ENCODE measurements around the gene USP24.

Gene USP24

DNA sequence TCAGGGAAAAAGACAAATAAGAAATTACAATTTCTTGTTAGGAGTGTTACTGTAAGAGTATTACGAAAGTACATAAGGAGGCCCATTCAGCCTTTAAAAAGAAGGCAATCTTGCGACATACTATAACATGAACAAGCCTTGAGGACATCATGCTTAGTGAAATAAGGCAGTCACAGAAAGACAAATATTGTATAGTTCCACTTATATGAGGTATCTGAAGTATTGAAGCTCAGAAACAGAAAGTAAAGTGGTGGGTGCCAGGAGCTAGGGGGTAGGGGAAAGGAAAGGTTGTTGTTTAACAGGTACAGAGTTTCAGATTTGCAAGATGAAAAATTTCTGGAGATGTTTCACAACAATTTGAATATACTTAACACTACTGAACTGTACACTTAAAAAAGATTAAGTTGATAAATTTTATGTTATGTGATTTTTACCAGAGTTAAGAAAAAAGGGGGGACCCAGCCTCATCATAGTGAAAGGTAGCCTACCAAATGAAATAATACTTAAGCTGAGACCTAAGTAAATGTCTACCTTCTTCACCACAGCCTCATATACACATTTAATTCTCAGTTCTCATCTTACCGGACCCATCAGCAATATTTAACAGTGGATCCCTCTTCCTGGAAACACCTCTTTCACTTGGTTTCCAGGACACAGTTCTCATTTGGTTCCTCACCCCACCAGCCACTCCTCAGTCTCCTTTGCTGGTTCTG lies 19.5 kb downstream of the USP24 start:
- DNase-seq = no peak

DNA sequence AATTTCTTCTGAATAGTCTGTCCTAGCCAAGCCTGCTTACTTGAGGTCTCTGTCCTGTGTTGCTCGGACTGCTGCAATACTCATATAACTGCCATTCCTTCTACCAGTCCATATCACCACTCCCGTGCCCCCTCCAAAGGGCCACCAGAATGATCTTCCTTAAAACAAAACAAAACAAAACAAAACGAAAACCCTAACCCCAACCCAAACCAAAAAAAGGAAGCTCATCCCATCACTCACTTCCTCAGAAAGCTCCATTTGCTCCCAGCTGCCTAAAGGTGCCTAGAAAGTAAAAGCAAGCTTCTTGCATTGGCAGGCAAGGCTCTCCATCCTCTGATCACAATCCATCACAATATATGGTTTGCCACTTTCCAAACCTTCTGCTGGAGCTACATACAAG lies 20.3 kb downstream of the USP24 start:
- DNase-seq = no peak

DNA sequence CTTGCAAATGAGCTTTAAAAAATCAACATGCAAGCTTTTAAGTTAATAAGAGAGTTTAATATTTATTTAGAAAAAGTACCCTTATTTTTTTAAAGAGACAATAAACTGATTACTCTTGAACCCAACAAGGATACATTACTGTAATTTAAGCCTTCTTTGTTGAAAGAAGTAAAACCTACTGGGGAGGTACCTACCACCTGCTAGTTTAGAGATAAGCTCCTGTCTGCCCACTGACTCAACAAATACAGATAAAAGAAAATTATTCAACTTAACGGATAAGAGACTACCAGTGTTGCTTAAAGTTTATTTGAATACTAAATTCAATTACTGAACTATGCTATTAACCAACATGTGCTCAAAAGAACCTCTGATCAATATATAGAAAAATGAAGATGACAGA lies 23.1 kb downstream of the USP24 start:
- DNase-seq = no peak

DNA sequence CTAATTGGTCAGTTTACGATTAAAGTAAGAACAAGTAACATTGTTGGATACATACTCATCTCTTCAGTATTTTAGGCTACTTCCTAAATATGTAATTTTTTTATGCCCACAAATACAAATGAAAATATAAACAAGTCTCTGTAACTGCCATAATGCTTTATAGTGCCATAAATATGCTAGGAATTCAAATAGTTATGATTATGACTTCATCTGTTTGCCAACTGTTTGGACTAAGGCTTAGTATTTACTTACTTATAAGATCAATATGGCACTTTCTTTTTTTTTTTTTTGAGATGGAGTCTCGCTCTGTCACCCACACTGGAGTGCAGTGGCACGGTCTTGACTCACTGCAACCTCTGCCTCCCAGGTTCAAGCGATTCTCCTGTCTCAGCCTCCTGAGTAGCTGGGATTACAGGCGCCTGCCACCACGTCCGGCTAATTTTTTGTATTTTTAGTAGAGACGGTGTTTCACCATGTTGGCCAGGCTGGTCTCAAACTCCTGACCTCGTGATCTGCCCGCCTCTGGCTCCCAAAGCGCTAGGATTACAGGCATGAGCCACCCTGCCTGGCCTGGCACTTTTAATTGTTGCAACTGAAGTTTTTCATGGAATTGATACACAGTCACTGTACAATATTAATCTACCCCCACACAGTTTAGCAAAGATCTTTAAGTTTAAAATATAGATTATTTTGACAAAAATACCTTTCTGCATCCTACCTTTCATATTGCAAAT lies 23.8 kb downstream of the USP24 start:
- peak; percentile 74 for DNase-seq

DNA sequence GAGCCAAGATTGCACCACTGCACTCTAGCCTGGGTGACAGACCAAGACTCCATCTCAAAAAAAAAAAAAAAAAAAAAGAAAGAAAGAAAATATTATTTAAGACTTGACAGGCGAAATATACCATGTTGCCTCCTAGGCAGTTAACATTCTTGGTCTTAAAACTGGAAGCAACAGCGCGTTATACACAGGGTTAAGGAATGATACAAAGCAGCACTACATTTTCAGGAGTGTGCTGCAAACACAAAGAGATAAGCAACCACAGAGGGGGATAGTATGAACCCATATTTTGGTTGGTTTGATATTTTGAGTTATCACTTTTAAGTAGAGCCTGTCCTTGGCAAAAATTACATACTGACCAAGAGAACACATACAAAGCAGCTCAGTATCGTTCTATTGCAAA lies 25.1 kb downstream of the USP24 start:
- no peak for DNase-seq

DNA sequence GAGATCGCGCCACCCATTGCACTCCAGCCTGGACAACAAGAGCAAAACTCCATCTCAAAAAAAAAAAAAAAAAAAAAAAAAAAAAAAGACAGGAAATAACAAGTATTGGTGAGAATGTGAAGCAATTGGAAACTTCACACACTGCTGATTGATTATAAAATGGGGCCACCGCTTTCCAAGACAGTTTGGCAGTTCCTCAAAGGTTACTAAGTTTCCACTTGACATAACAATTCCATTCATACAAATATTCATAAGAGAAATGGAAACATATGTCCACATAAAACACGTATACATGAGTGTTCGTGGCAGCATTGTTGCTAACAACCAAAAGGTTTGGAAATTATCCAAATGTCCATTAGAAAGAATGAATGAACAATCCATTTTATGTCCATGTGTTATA lies 26.3 kb downstream of the USP24 start:
- DNase-seq = no peak

DNA sequence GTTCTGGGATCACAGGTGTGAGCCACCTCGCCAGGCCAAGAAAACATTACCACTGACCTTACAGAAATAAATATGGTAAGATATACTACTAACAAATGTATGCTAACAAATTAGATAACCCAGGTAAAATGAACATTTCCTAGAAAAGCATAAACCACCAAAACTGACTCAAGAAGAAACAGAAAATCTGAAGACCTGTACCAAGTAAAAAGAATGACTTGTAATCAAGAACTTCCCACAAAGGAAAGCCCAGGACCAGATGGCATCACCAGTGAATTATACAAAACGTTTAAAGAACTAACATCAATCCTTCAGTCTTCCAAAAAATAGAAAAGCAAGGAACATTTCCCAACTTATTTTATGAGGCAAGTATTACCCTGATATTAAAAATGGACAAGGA lies 29.3 kb downstream of the USP24 start:
- DNase-seq = no peak

DNA sequence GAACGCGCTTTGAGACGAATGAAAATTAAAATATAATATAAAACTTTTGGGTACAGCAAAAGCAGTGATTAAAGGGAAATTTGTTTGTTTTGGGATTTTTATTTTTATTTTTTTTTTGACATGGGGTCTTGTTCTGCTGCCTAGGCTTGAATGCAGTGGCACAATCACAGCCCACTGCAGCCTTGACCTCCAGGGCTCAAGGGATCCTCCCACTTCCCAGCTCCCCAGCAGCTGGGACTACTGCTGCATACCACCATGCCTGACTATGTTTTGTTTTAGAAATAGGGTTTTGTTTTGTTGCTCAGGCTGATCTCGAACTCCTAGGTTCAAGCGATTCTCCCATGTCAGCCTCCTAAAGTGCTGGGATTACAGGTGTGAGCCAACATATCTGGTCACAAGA lies 30.3 kb downstream of the USP24 start:
- DNase-seq = no peak

DNA sequence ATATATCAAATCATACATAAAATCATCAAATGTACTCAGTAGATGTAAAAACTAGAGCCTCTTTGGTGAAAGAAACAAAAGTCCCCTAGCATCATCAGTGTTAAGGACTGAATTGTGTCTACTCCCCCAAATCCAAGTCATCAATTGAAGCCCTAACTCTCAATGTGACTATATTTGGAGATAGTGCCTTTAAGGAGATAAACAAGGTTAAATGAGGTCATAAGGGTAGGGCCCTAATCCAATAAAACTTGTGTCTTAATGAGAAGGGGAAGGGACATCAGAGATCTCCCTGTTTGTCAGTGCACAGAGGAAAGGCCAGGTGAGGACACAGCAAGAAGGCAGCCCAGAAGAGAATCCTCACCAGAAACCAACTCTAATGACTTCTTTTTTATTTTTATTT lies 33.5 kb downstream of the USP24 start:
- no peak for DNase-seq

DNA sequence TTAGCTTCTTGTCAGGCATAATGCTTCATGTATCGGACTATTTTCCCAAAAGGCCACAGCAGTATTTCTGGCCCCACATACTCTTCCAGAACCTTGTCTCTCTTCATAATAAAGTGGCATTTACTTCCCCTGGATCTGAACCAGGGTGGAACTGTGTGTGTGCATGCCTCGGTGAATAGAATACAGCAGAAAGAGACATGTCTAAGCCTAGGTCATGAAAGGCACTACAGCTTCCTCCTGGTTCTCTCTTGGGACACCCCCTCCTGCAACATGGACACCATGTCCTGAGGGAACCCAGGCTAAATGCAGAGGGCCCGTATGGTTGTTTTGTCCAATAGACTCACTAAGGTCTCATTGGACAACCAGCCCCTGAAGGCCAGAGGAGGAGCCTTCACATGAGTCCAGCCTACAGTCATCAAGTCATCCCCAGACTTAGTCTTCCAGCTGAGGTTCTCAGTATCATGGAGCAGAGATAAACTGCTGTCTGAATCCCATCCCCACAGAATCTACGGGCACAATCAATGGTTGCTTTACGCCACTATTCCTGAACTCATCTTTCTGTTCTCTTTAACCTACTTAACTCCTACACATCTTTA lies 35.0 kb downstream of the USP24 start:
- DNase-seq = no peak

DNA sequence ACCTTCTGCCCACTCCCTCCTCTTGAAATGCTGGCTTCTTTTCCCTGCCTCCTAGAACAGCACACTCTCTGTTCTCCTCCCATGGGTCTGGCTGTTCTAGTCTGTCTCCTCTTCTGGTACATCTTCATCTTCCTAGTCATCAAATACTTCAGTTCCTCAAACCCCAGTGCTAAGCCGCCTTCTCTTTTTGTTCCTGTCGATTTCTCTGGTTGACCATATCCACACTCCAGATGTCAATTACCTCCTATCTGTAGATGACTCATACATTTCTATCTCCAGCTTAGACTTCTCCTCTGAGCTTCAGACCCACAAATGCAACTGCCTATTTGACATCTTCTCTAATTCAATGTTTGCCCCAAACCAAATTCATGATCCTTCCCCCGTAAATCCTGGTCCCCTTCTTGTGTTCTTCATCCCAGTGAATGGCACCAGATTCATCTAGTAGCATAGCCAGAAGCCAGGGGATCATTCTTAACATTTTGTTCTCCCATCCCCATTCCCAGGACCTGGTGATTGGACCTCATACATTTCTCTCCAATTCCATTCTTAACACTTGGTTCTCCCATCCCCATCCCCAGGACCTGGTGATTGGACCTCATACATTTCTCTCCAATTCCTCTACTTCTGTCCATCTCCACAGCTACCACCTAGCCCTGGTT lies 35.9 kb downstream of the USP24 start:
- DNase-seq = peak; percentile 16

DNA sequence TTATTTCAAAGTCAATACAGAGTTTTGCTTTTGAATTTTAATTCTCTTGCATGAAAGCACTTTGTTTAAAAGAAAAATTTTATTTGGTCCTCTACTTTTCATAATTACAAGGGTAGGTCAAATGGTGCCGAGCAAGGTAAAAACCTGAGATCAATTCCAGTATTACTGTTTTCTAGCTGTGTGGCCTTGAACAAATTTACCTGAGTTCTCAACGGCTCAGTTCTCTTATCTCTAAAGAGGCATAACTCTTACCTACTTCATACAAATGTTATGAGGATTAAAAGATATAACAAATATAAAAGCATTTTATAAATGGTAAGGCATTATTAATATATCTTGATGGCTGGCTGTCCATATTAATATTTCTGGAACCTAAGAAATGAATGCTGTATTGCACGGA lies 42.5 kb downstream of the USP24 start:
- no peak for DNase-seq

DNA sequence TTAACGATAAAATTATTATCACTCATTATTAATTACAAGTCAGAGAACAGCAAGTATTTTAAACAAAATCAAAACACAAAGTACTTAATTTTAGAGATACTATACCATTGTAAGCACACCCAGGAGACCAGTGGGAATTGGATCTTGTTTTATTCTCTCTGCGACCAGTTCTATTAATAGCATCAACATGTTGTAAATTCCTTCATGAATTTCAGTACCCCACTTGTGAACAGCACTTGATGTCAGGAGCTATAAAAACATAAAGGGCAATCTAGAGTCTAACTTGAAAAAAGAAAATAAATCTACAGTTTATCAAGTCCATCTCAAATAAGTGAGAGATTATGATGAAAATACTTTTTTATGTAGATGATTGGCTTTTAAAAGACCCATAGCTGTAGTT lies 42.9 kb downstream of the USP24 start:
- peak; percentile 31 for DNase-seq

DNA sequence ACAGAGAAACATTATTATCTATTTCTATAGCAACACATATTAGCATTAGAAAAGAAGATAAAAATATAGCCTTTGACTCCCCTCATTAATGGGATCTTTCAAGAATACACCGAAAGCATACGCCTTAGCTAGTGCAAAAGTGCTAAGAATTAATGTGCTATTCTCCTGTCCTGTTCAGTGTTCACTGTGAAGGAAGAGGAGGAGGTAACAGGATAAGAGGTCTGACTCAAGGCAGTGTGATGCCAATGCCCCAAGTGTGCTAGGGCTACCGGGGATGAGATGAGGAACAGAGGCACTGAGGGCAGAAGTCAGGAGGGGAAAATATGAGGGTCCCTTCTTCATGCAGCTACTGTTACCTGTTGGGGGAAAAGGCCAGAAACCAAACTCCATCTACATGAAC lies 43.5 kb downstream of the USP24 start:
- no peak for DNase-seq

DNA sequence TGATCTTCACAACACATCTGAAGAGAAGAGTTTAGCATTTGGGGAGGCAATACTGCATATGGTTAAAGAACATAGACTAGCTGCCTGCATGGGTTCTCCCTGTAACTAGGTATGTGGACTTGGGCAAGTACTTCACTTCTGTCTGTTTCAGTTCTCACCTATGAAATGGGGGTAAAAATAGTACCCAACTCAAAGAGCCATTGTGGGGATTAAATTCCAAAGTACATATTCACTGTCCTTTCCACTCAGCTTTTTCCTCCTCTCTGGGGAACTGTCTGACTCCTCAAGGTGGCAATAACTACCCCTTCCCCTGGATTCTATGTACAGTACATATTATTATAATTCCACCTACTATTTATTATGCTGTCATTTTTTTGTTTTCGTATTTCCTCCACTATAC lies 44.7 kb downstream of the USP24 start:
- DNase-seq = no peak

DNA sequence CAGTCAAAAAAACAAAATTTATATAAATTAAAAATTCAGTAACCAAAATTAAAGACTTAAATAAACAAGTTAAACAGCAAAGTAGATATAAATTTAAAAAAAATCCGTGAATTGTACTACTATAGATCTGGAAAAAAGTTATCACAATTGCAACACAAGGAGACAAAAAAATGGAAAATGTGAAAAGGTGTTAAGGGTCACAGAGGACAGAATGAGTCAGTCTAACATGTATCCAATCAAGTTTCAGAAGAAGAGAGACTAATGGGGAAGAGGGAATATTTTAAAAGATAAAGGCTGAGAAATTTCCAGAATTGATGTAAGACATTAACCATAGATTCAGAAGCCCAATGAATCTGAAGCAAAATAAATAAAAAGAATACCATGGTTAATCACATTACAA lies 46.0 kb downstream of the USP24 start:
- DNase-seq = no peak

DNA sequence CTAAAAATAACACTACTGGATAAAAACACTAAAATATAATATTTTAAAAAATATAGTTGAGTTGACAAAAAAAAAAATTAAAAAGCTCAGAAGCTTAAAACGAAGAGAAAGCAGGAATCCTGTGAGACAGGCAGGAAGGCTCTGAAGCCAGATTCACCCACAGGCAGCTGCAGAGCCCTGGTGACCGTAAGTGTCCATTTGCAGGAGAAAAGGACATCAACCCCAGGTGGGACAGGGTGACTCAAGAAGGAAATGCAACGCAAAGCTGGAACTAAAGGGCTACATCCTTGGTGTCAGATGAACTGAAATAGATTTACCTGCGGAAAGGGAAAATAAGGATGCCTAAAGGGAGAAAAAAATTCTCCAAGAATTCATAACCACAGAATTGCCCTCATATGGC lies 46.8 kb downstream of the USP24 start:
- no peak for DNase-seq

DNA sequence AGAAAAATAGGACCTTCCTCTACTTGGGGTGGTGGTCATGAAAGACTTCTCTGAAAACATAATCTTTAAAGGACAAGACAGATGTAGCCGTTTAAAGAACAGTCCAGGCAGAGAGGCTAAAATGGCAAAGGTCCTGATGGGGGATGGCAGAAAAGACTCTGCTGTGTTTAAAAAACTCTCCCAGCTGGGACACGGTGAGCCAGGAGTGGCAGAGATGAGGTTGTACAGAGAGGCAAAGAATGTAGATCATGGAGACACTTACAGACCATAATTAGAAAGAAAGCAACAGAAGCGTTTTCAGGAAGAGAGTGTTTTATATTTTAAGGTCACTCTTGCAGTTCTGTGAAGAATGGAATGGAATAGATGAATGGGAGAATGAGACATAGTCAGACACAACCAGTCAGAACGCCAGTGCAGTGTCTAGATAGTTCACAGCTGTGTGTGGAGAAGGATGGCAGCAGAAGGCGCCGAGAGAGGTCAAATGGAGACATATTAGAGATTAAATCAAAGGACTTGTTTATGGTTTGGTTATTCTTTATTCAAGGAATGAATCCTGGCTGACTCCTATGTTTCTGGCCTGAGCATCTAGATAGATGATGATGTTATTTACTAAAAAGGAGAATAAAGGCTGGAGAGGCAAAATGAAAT lies 47.8 kb downstream of the USP24 start:
- no peak for DNase-seq

DNA sequence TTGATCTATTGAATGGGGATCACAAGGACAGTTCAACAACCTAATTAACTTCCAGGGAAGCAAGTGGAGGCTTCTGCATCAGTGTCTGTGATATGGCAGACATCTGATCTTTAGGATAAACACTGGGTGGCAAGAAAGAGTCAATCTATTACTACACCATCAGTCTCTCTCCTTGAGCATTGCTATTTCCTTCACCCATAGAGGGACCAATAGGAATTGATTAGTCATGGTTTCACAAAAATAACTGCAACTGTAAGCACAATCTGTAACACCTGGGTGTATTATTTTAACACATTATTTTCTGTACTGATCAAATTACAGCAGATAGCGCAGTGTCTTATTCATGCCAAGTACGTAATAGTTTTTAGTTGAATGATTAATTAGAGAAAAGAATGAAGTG lies 50.3 kb downstream of the USP24 start:
- DNase-seq = no peak

DNA sequence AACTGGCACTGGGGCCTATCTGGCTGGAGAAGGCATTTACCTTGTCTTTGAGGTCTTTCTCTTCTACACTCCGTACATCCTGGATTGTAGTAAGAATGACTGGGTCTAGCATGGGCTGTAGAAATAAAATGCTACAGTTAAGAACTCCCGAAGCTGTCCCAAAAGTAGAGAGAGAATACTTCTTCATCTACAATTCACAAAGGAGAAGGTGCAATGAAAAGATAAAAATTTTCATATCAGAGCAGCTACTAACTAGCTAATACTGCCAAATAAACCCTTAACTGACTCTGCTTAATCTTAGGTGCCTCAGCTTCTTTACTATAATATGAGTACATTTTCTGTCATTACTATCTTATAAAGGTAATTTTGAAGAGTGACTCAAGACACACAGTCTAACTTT lies 55.6 kb downstream of the USP24 start:
- no peak for DNase-seq

DNA sequence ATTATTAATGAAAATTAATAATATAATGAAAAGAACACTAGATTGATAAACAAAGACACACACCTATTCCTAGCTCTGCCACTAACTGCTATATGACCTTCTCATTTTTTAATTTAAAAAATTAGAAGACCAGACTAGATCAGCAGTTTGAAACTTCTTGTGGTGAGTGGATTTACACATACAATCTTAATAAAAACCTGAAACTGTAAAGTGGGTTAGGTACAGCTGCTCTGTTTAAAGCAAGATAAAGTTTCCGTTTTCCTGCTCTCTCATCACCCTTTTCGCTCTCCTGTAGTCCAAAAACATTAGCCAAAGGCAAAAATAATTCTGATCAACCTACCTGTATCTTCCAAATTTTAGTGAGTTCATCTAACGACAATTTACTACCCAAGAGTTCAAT lies 58.6 kb downstream of the USP24 start:
- no peak for DNase-seq

DNA sequence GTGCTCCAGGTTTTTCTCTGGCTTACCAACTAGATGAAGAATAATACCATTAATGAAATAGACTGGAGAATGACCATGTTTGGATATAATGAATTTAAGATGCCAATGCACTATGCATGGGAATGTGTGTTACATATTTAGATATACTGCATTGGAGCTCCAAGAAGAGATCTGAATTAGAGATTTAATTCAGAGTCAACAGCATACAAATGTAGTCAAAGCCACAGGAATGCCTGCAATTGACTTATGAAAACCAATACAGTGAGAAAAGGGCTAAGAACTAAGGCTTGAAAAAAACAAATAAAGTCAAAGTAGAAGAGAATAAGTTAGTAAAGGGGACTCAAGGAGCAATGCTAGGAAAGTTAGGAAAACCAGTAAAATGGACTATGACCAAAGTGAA lies 59.1 kb downstream of the USP24 start:
- DNase-seq = peak; percentile 61

DNA sequence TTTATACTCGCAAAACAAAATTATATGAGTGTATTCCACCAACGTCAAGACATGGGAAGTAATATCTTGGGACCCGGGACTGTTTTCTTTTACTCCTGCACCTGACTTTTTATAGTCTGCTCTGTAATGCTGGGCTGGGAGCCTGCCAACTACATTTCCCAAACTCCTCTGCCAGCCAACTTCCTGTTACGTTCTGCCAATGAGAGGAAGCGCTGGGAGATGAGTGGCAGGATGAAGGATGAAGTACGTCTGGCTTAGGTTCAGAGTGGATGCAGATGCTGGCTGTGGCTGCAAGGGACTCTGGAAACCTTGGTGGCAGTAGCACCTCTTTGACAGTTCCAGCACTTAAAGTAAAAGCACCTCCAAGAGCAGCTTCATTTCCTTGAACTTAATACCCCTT lies 59.6 kb downstream of the USP24 start:
- peak; percentile 29 for DNase-seq

All from fibroblast of skin of back (primary cell).